HG02798 (cell line): ENCODE data around the gene COL25A1.

Source experiments
- ATAC-seq: cut with Tn5 transposase; IDR thresholded peaks from one replicate; pipeline ENCODE4 v1.9.1; 2021; ENCODE audit warnings: mild to moderate bottlenecking; ENCODE audit not compliant: unreplicated experiment, poor library complexity

The COL25A1 gene

GRCh38 chr4:108795733-108796132 is 506.7 kb downstream of the COL25A1 start:
- ATAC-seq, result no peak

GRCh38 chr4:108794136-108794535 is 508.3 kb downstream of the COL25A1 start:
- ATAC-seq, result no peak

- no peak for ATAC-seq
These were observed 509.0 kb downstream of the COL25A1 start for GRCh38 chr4:108793415-108793814.

GRCh38 chr4:108788731-108789130 is 513.7 kb downstream of the COL25A1 start:
- no peak for ATAC-seq

GRCh38 chr4:108787724-108788123 is 514.7 kb downstream of the COL25A1 start:
- no peak for ATAC-seq

GRCh38 chr4:108787106-108787505 is 515.4 kb downstream of the COL25A1 start:
- no peak for ATAC-seq

GRCh38 chr4:108786351-108786750 is 516.1 kb downstream of the COL25A1 start:
- ATAC-seq, result no peak

- ATAC-seq, result no peak
These were observed 518.6 kb downstream of the COL25A1 start for GRCh38 chr4:108783665-108784463.

- no peak for ATAC-seq
These were observed 522.5 kb downstream of the COL25A1 start for GRCh38 chr4:108779958-108780357.

- no peak for ATAC-seq
These were observed 525.1 kb downstream of the COL25A1 start for GRCh38 chr4:108777388-108777787.

- no peak for ATAC-seq
These were observed 526.5 kb downstream of the COL25A1 start for GRCh38 chr4:108775921-108776320.

GRCh38 chr4:108774809-108775530 is 527.5 kb downstream of the COL25A1 start:
- no peak for ATAC-seq

GRCh38 chr4:108772402-108772801 is 530.1 kb downstream of the COL25A1 start:
- no peak for ATAC-seq

- no peak for ATAC-seq
These were observed 536.4 kb downstream of the COL25A1 start for GRCh38 chr4:108766058-108766457.

GRCh38 chr4:108763986-108764385 is 538.5 kb downstream of the COL25A1 start:
- no peak for ATAC-seq

- no peak for ATAC-seq
These were observed 539.2 kb downstream of the COL25A1 start for GRCh38 chr4:108763226-108763593.

GRCh38 chr4:108762559-108763225 is 539.8 kb downstream of the COL25A1 start, which contains the start of gene ETNPPL:
ETNPPL (minus strand) TSS chr4:108763053; CDS start chr4:108762898, 155 bp downstream.
- peak; percentile 45 for ATAC-seq
